ENCODE data around the gene PMS2.
"Not testable (repeated sequence)": the region's sequence is repeated elsewhere in the genome, so short reads cannot be mapped to it uniquely, and the experiment has no call there.

PMS2 gene

GRCh38 chr7:6010370-6010769 is 1.5 kb upstream of the PMS2 start:
- not testable (repeated sequence) for H3K9me3 ChIP-seq (ENCODE audit: control insufficient read depth, insufficient read depth, low read length); H3K36me3 ChIP-seq (ENCODE audit: control insufficient read depth, insufficient read depth, low read length); H3K27me3 ChIP-seq (ENCODE audit: control insufficient read depth, insufficient read depth, low read length); H3K4me1 ChIP-seq (ENCODE audit: control insufficient read depth, insufficient read depth, low read length); H3K9ac ChIP-seq (ENCODE audit: low read depth, low read length)
- H3K4me3 ChIP-seq (ENCODE audit: low read depth, low read length), result peak overlapping the region; percentile 85

- H3K36me3 ChIP-seq (ENCODE audit: control insufficient read depth, insufficient read depth, low read length); H3K4me1 ChIP-seq (ENCODE audit: control insufficient read depth, insufficient read depth, low read length); H3K27me3 ChIP-seq (ENCODE audit: control insufficient read depth, insufficient read depth, low read length); H3K9me3 ChIP-seq (ENCODE audit: control insufficient read depth, insufficient read depth, low read length): not testable (repeated sequence)
- Histone ChIP-seq H3K9ac (ENCODE audit: low read depth, low read length) (peak overlapping the region; percentile 91), H3K4me3 (ENCODE audit: low read depth, low read length) (peak overlapping the region; percentile 85)
Measured at GRCh38 chr7:6007835-6008590, 836 bp downstream of the PMS2 start.

- Histone ChIP-seq H3K27me3 (ENCODE audit: control insufficient read depth, insufficient read depth, low read length) (no peaks in the 10 kb centered on the region), H3K9ac (ENCODE audit: low read depth, low read length) (no peak overlapping the region), H3K4me3 (ENCODE audit: low read depth, low read length) (no peak overlapping the region), H3K9me3 (ENCODE audit: control insufficient read depth, insufficient read depth, low read length) (no peaks in the 10 kb centered on the region), H3K36me3 (ENCODE audit: control insufficient read depth, insufficient read depth, low read length) (peaks cover 6% of the 10 kb centered on the region), H3K4me1 (ENCODE audit: control insufficient read depth, insufficient read depth, low read length) (no peaks in the 10 kb centered on the region)
Measured at GRCh38 chr7:6007386-6007785, 1.5 kb downstream of the PMS2 start.

GRCh38 chr7:5997210-5997808 is 11.5 kb downstream of the PMS2 start:
- Histone ChIP-seq H3K9ac (ENCODE audit: low read depth, low read length) (no peak overlapping the region), H3K27me3 (ENCODE audit: control insufficient read depth, insufficient read depth, low read length) (no peaks in the 10 kb centered on the region), H3K36me3 (ENCODE audit: control insufficient read depth, insufficient read depth, low read length) (peaks cover 7% of the 10 kb centered on the region), H3K4me1 (ENCODE audit: control insufficient read depth, insufficient read depth, low read length) (no peaks in the 10 kb centered on the region), H3K9me3 (ENCODE audit: control insufficient read depth, insufficient read depth, low read length) (no peaks in the 10 kb centered on the region), H3K4me3 (ENCODE audit: low read depth, low read length) (no peak overlapping the region)

GRCh38 chr7:5987061-5987460 is 21.8 kb downstream of the PMS2 start:
- not testable (repeated sequence) for H3K9ac ChIP-seq (ENCODE audit: low read depth, low read length); H3K4me3 ChIP-seq (ENCODE audit: low read depth, low read length); H3K36me3 ChIP-seq (ENCODE audit: control insufficient read depth, insufficient read depth, low read length); H3K9me3 ChIP-seq (ENCODE audit: control insufficient read depth, insufficient read depth, low read length); H3K27me3 ChIP-seq (ENCODE audit: control insufficient read depth, insufficient read depth, low read length); H3K4me1 ChIP-seq (ENCODE audit: control insufficient read depth, insufficient read depth, low read length)

- H3K9me3 ChIP-seq (ENCODE audit: control insufficient read depth, insufficient read depth, low read length); H3K27me3 ChIP-seq (ENCODE audit: control insufficient read depth, insufficient read depth, low read length); H3K4me3 ChIP-seq (ENCODE audit: low read depth, low read length); H3K4me1 ChIP-seq (ENCODE audit: control insufficient read depth, insufficient read depth, low read length); H3K9ac ChIP-seq (ENCODE audit: low read depth, low read length); H3K36me3 ChIP-seq (ENCODE audit: control insufficient read depth, insufficient read depth, low read length): not testable (repeated sequence)
Measured at GRCh38 chr7:5979680-5980314, 29.1 kb downstream of the PMS2 start.

- not testable (repeated sequence) for H3K27me3 ChIP-seq (ENCODE audit: control insufficient read depth, insufficient read depth, low read length); H3K36me3 ChIP-seq (ENCODE audit: control insufficient read depth, insufficient read depth, low read length); H3K9me3 ChIP-seq (ENCODE audit: control insufficient read depth, insufficient read depth, low read length); H3K4me3 ChIP-seq (ENCODE audit: low read depth, low read length); H3K4me1 ChIP-seq (ENCODE audit: control insufficient read depth, insufficient read depth, low read length); H3K9ac ChIP-seq (ENCODE audit: low read depth, low read length)
Measured at GRCh38 chr7:5973580-5973979, 35.3 kb downstream of the PMS2 start.

GRCh38 chr7:5970347-5970911 is 38.4 kb downstream of the PMS2 start, which contains the start of gene RSPH10B:
Gene RSPH10B, minus strand, starts transcription at chr7:5970689. Its CDS starts 3,573 bp downstream, at chr7:5967116.
- not testable (repeated sequence) for H3K36me3 ChIP-seq (ENCODE audit: control insufficient read depth, insufficient read depth, low read length); H3K27me3 ChIP-seq (ENCODE audit: control insufficient read depth, insufficient read depth, low read length); H3K9me3 ChIP-seq (ENCODE audit: control insufficient read depth, insufficient read depth, low read length); H3K9ac ChIP-seq (ENCODE audit: low read depth, low read length); H3K4me3 ChIP-seq (ENCODE audit: low read depth, low read length); H3K4me1 ChIP-seq (ENCODE audit: control insufficient read depth, insufficient read depth, low read length)

- not testable (repeated sequence) for H3K36me3 ChIP-seq (ENCODE audit: control insufficient read depth, insufficient read depth, low read length); H3K4me3 ChIP-seq (ENCODE audit: low read depth, low read length); H3K27me3 ChIP-seq (ENCODE audit: control insufficient read depth, insufficient read depth, low read length); H3K9me3 ChIP-seq (ENCODE audit: control insufficient read depth, insufficient read depth, low read length); H3K4me1 ChIP-seq (ENCODE audit: control insufficient read depth, insufficient read depth, low read length); H3K9ac ChIP-seq (ENCODE audit: low read depth, low read length)
Measured at GRCh38 chr7:5963810-5964209, 45.0 kb downstream of the PMS2 start.

- not testable (repeated sequence) for H3K9me3 ChIP-seq (ENCODE audit: control insufficient read depth, insufficient read depth, low read length); H3K36me3 ChIP-seq (ENCODE audit: control insufficient read depth, insufficient read depth, low read length); H3K4me1 ChIP-seq (ENCODE audit: control insufficient read depth, insufficient read depth, low read length); H3K9ac ChIP-seq (ENCODE audit: low read depth, low read length); H3K27me3 ChIP-seq (ENCODE audit: control insufficient read depth, insufficient read depth, low read length); H3K4me3 ChIP-seq (ENCODE audit: low read depth, low read length)
Measured at GRCh38 chr7:5963205-5963604, 45.6 kb downstream of the PMS2 start.

- not testable (repeated sequence) for H3K9ac ChIP-seq (ENCODE audit: low read depth, low read length); H3K4me1 ChIP-seq (ENCODE audit: control insufficient read depth, insufficient read depth, low read length); H3K27me3 ChIP-seq (ENCODE audit: control insufficient read depth, insufficient read depth, low read length); H3K36me3 ChIP-seq (ENCODE audit: control insufficient read depth, insufficient read depth, low read length); H3K4me3 ChIP-seq (ENCODE audit: low read depth, low read length); H3K9me3 ChIP-seq (ENCODE audit: control insufficient read depth, insufficient read depth, low read length)
Measured at GRCh38 chr7:5934945-5935450, 73.9 kb downstream of the PMS2 start.

All from iPS-15b (cell line).